PC-3 (cell line): ENCODE data around the gene SPINK1.

ENCODE experiments used
- CTCF ChIP-seq: fragments of 300-600 bp; sonication (generic); conservative IDR thresholded peaks from 2 replicates; pipeline ENCODE4 v1.5.1; 2017; ENCODE audit warnings: antibody characterized with exemption, low read depth, mild to moderate bottlenecking, low read length
- EZH2 ChIP-seq: fragments of 300-600 bp; sonication (generic); IDR thresholded peaks from one replicate; pipeline ENCODE4 v1.6.1; 2017; ENCODE audit warnings: antibody characterized with exemption, mild to moderate bottlenecking, low read length; ENCODE audit not compliant: unreplicated experiment
- EZH2phosphoT487 ChIP-seq: fragments of 300-600 bp; sonication (generic); IDR thresholded peaks from 2 replicates; pipeline ENCODE4 v1.6.1; 2018; ENCODE audit warnings: mild to moderate bottlenecking, antibody characterized with exemption, low read length, borderline replicate concordance

- TF ChIP-seq CTCF (no peak), EZH2 (no peak), EZH2phosphoT487 (no peak)
Observed at GRCh38 chr5:147809830-147810666, 21.4 kb downstream of the SPINK1 start.
